GM10266 (cell line): Measurements from ENCODE around the gene TCHH.

Experiments used
- DNase-seq: peaks from one replicate; pipeline ENCODE4 v3.0.0; 2012; ENCODE audit errors: extremely low spot score
- TF ChIP-seq, protein P1 (sequence below): IDR thresholded peaks from 2 replicates; pipeline ENCODE4 v1.5.1; 2012; ENCODE audit warnings: mild to moderate bottlenecking, low read depth; ENCODE audit not compliant: control insufficient read depth, insufficient read depth; ENCODE audit errors: missing control alignments

The TCHH gene, protein sequence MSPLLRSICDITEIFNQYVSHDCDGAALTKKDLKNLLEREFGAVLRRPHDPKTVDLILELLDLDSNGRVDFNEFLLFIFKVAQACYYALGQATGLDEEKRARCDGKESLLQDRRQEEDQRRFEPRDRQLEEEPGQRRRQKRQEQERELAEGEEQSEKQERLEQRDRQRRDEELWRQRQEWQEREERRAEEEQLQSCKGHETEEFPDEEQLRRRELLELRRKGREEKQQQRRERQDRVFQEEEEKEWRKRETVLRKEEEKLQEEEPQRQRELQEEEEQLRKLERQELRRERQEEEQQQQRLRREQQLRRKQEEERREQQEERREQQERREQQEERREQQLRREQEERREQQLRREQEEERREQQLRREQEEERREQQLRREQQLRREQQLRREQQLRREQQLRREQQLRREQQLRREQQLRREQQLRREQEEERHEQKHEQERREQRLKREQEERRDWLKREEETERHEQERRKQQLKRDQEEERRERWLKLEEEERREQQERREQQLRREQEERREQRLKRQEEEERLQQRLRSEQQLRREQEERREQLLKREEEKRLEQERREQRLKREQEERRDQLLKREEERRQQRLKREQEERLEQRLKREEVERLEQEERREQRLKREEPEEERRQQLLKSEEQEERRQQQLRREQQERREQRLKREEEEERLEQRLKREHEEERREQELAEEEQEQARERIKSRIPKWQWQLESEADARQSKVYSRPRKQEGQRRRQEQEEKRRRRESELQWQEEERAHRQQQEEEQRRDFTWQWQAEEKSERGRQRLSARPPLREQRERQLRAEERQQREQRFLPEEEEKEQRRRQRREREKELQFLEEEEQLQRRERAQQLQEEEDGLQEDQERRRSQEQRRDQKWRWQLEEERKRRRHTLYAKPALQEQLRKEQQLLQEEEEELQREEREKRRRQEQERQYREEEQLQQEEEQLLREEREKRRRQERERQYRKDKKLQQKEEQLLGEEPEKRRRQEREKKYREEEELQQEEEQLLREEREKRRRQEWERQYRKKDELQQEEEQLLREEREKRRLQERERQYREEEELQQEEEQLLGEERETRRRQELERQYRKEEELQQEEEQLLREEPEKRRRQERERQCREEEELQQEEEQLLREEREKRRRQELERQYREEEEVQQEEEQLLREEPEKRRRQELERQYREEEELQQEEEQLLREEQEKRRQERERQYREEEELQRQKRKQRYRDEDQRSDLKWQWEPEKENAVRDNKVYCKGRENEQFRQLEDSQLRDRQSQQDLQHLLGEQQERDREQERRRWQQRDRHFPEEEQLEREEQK (N-terminal part only)

DNA sequence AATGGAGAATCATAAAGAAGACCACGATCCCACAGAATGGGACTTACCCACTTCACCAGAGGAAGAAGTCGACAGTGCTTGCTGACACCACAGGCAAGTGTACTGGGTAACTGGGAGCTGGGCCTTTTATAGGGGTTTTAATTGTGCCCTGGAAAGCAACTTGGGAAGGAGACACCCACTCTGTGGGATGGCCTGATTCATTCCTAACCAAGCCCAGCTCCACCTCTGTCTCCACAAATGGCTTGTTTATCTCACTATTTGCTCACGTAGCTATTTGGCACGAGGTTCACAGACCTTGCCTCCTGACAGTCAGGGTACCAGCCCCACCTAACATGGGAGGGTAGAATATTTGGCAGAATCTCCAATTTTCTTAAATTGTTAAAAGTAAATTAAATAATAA is at the start of gene TCHH:
TSS of gene TCHH (minus strand) at position 101 of the 400 bp plus-strand sequence. CDS start 1,364 bp downstream, outside the sequence.
- TF ChIP-seq, protein P1, sequence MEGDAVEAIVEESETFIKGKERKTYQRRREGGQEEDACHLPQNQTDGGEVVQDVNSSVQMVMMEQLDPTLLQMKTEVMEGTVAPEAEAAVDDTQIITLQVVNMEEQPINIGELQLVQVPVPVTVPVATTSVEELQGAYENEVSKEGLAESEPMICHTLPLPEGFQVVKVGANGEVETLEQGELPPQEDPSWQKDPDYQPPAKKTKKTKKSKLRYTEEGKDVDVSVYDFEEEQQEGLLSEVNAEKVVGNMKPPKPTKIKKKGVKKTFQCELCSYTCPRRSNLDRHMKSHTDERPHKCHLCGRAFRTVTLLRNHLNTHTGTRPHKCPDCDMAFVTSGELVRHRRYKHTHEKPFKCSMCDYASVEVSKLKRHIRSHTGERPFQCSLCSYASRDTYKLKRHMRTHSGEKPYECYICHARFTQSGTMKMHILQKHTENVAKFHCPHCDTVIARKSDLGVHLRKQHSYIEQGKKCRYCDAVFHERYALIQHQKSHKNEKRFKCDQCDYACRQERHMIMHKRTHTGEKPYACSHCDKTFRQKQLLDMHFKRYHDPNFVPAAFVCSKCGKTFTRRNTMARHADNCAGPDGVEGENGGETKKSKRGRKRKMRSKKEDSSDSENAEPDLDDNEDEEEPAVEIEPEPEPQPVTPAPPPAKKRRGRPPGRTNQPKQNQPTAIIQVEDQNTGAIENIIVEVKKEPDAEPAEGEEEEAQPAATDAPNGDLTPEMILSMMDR, result no peak
- no peak for DNase-seq

DNA sequence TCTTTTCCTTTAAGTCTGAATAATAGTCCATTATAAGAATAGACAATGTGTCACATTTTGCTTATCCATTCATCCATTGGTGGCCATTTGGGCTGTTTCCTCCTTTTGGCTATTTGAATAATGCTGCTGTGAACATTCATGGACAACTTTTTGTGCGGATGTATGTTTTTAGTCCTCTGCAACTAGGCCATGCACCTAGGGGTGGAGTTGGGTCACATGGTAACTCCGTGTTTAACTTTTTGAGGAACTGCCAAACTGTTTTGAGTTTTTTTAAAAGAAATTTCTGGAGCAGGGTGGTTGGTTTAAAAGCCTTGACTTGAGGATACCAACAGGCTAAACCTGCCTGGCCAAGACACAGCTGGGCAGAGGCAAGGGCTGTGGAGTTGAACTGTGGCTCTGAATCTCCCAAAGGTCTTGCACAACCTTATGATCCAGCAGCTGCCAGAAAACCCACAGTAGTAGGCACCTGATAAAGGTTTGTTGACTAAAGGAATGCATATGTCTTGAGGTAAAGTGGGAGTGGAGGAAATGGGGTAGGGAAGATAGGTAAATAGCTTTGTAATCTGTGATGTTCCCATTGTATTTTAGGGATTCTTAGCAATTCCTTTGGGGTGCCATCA is 49.4 kb upstream of the TCHH start:
- TF ChIP-seq, protein P1, result no peak
- DNase-seq, result no peak

DNA sequence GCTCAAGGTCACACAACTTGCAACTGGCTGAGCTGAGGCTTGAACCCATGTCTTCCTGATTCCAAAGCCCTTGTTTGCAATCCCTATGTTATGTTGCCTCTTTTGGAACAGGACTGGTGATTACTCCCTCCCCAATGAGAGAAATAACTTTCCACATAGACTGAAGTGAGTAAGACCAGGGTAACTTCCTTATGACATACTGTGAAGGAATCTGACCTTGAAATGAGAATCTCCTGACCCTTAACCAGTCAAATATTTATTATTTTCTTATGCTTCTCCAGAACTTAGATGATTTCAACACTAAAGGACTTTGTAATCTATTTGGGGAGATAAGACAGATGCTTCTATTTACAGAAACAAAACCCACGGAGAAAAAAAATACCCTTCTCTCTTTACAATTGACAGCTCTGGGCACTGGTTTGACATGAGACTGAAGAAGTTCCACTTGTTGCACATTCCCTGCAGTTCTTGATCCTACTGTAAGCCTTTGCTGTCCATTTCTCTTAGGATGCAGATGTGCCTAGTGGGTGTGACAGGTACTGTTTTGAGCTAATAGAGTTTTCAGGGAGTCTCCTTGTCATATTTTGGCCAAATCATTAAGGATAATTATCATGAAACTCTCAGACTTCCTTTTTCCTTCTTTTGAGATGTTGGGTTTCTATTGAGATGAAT is 47.7 kb upstream of the TCHH start:
- TF ChIP-seq, protein P1, result no peak
- no peak for DNase-seq

DNA sequence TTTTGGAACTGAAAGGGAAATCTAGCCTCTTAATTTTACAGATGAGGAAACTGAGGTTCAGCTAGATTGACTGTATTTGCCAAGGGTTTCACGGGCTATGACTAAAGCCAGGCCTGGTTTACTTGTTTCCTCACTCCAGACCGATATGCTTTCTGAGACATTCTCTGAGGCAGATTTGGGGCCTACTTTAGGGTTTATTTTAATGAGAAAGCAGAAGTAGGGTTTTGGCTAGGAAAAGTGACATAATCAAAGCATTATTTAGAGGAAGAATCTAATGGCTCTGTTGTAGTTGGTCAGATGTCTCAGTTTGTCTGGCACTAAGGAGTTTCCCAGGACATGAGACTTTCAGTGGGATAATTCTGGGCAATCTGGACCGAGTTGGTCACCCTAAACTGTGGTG is 45.3 kb upstream of the TCHH start:
- no peak for DNase-seq

DNA sequence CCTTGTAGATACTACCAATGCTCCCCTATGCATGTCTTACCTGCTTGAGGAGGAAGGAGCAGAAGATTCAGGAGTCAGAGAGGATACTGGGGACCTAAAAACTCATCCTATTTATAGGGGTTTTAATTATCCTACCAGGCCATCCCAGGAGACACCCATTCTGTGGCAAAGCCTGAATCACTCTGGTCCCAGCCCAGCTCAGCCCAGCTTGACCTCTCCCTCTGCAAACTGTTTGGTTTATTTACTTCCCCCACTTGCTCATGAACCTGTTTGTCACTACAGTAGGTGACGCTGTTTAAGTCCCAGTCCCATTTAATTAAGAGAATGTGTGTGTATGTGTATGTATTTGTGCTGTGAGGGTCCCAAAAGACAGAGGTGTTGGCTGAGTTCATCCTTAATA is 43.9 kb upstream of the TCHH start, which contains the start of gene RPTN:
TSS of gene RPTN (minus strand) at position 85 of the 400 bp plus-strand sequence. CDS start 1,339 bp downstream, outside the sequence.
- DNase-seq, result no peak
- TF ChIP-seq, protein P1, result no peak

More for the DNA sequence above, 45.3 kb upstream of the TCHH start:
- TF ChIP-seq, protein P1, result no peak

DNA sequence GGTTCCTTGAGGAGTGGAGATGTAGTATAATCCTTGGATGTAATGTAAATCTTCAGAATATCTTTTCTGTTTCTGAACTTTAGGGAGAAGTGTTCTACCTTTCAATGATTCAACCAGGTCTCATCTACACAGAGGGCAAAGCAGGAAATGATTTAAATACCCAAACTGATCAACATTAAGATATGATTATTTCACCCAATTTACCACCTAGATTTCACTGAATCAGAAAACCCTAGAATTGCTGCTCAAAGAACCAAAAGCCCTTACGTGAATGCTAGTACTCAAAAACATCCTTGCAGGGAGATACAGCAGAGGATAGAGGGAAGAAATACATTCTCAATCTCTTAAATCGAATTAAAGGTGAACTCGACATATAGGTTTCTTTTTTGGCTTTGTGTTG is 38.8 kb upstream of the TCHH start:
- no peak for DNase-seq
- TF ChIP-seq, protein P1, result no peak
